ENCODE results near the gene PEPD. TPM values are rescaled to one million over a fixed set of nuclear protein-coding genes. Genes with fewer than 3 reads are reported as not detected.

PEPD gene
- total and polyA plus RNA-seq, 2 experiments from 2014 or later: 141 to 175 TPM

DNA sequence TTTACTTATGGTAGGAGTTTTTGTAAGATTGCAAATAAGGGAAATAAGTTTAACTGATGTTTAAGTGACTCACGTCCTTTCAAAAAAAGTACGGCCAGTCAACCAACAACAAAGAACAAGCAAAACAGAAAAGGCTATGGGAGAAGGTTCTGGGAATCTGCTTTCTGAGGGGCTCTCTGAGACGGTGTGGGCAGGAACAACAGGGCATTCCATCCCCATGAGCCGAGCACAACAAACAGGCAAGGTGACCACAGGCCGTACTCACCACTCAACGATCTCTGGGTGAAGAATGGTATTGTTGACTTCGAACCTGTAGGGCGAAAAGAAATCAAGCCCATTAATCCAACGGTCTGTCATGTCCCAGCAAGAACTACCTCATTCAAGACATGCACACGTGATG, 43.8 kb downstream of the PEPD start:
- Histone ChIP-seq H3K4me1 (ENCODE audit: insufficient read depth) (no peaks in the 10 kb centered on the region), H2AFZ (no peak overlapping the region), H3K27ac (no peak overlapping the region), H4K20me1 (ENCODE audit: insufficient read depth, poor library complexity, severe bottlenecking) (no peaks in the 10 kb centered on the region), H3K9me3 (ENCODE audit: low read depth) (no peaks in the 10 kb centered on the region), H3K79me2 (no peaks in the 10 kb centered on the region), H3K36me3 (replicated peaks; ENCODE audit: insufficient read depth, low read depth) (no peaks in the 10 kb centered on the region), H3K4me2 (no peak overlapping the region), H3K4me3 (no peak overlapping the region), H3K9me2 (replicated peaks; ENCODE audit: insufficient read depth) (no peaks in the 10 kb centered on the region), H3K27me3 (no peaks in the 10 kb centered on the region)
- no peak for TF ChIP-seq EZH2 (IDR thresholded peaks at IDR 0.05; ENCODE audit: borderline replicate concordance)
- no peak for TF ChIP-seq EZH2phosphoT487 (IDR thresholded peaks at IDR 0.05; ENCODE audit: low read depth, severe bottlenecking, unreplicated experiment)
- TF ChIP-seq, protein P1, sequence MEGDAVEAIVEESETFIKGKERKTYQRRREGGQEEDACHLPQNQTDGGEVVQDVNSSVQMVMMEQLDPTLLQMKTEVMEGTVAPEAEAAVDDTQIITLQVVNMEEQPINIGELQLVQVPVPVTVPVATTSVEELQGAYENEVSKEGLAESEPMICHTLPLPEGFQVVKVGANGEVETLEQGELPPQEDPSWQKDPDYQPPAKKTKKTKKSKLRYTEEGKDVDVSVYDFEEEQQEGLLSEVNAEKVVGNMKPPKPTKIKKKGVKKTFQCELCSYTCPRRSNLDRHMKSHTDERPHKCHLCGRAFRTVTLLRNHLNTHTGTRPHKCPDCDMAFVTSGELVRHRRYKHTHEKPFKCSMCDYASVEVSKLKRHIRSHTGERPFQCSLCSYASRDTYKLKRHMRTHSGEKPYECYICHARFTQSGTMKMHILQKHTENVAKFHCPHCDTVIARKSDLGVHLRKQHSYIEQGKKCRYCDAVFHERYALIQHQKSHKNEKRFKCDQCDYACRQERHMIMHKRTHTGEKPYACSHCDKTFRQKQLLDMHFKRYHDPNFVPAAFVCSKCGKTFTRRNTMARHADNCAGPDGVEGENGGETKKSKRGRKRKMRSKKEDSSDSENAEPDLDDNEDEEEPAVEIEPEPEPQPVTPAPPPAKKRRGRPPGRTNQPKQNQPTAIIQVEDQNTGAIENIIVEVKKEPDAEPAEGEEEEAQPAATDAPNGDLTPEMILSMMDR (IDR thresholded peaks at IDR 0.05; ENCODE audit: poor library complexity): no peak
- WGBS (ENCODE audit: low lambda C conversion rate, missing lambda C conversion rate): 93% methylated on average over 10 of the region's 10 CpGs
- no peak for DNase-seq (ENCODE audit: low spot score)

- H3K27ac ChIP-seq: no peak overlapping the region
- 94% methylated on average over 11 of the region's 11 CpGs for WGBS (ENCODE audit: low lambda C conversion rate, missing lambda C conversion rate)
- no peak for DNase-seq (ENCODE audit: low spot score)
- H3K4me1 ChIP-seq (ENCODE audit: insufficient read depth): no peaks in the 10 kb centered on the region
- H3K9me3 ChIP-seq (ENCODE audit: low read depth): no peaks in the 10 kb centered on the region
- H3K4me3 ChIP-seq: no peak overlapping the region
- H3K4me2 ChIP-seq: no peak overlapping the region
- TF ChIP-seq EZH2 (IDR thresholded peaks at IDR 0.05; ENCODE audit: borderline replicate concordance) (no peak), EZH2phosphoT487 (IDR thresholded peaks at IDR 0.05; ENCODE audit: low read depth, severe bottlenecking, unreplicated experiment) (no peak)
- TF ChIP-seq, protein P1 (IDR thresholded peaks at IDR 0.05; ENCODE audit: poor library complexity): no peak
- no peaks in the 10 kb centered on the region for H4K20me1 ChIP-seq (ENCODE audit: insufficient read depth, poor library complexity, severe bottlenecking)
- no peaks in the 10 kb centered on the region for H3K27me3 ChIP-seq
- H2AFZ ChIP-seq: no peak overlapping the region
- H3K79me2 ChIP-seq: no peaks in the 10 kb centered on the region
- H3K9me2 ChIP-seq (replicated peaks; ENCODE audit: insufficient read depth): no peaks in the 10 kb centered on the region
- no peaks in the 10 kb centered on the region for H3K36me3 ChIP-seq (replicated peaks; ENCODE audit: insufficient read depth, low read depth)
Measured at GRCh38 chr19:33476151-33476707, 45.4 kb downstream of the PEPD start.

DNA sequence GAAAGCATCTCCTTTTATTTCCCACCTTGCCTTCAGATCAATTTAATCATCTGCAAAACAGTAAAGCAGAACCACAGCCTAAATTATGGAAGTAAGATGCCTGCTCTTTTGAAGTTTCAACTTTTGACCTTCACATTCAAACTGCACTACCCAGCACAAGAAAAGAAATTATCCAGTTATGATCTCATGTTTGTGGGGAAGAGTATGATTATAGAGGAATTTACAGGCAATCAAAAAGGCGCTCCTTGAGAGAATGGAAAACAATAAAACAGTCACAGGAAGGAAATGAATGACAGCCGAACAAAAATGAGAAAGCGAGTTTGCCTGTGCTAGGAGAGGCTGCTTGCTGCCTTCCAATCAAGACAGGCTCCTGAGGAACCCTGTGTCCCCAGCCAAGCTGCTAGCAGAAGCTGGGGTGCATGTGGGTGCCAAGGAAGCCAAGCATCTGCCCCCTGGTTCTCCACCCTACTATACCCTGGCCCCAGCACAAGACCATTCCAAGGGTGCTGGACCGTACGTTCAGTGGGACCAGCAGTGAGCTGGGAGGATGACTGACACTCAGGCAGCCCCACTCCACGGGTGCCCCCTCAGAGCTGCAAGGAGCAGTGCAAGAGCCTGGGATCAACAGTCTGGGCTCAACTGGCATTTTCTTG, 47.8 kb downstream of the PEPD start:
- Histone ChIP-seq H3K4me1 (ENCODE audit: insufficient read depth) (no peaks in the 10 kb centered on the region), H3K36me3 (replicated peaks; ENCODE audit: insufficient read depth, low read depth) (no peaks in the 10 kb centered on the region), H3K79me2 (no peaks in the 10 kb centered on the region), H3K4me2 (no peak overlapping the region), H4K20me1 (ENCODE audit: insufficient read depth, poor library complexity, severe bottlenecking) (no peaks in the 10 kb centered on the region), H3K9me3 (ENCODE audit: low read depth) (no peaks in the 10 kb centered on the region), H3K4me3 (no peak overlapping the region), H3K27me3 (no peaks in the 10 kb centered on the region), H3K27ac (no peak overlapping the region), H2AFZ (no peak overlapping the region), H3K9me2 (replicated peaks; ENCODE audit: insufficient read depth) (no peaks in the 10 kb centered on the region)
- DNase-seq (ENCODE audit: low spot score): no peak
- 78% methylated on average over 6 of the region's 6 CpGs for WGBS (ENCODE audit: low lambda C conversion rate, missing lambda C conversion rate)
- TF ChIP-seq, protein P1 (IDR thresholded peaks at IDR 0.05; ENCODE audit: poor library complexity): no peak
- TF ChIP-seq EZH2phosphoT487 (IDR thresholded peaks at IDR 0.05; ENCODE audit: low read depth, severe bottlenecking, unreplicated experiment): no peak
- TF ChIP-seq EZH2 (IDR thresholded peaks at IDR 0.05; ENCODE audit: borderline replicate concordance): no peak

Measured in hepatocyte (in vitro differentiated cells).